CD4-positive, alpha-beta T cell treated with Interleukin-15 for 4 hours (primary cell): ENCODE results near the gene CAMTA1.

Experiments
- DNase-seq: peaks from one replicate; pipeline ENCODE4 v3.0.0-alpha.2; 2020; ENCODE audit warnings: low spot score

CAMTA1 gene

DNA sequence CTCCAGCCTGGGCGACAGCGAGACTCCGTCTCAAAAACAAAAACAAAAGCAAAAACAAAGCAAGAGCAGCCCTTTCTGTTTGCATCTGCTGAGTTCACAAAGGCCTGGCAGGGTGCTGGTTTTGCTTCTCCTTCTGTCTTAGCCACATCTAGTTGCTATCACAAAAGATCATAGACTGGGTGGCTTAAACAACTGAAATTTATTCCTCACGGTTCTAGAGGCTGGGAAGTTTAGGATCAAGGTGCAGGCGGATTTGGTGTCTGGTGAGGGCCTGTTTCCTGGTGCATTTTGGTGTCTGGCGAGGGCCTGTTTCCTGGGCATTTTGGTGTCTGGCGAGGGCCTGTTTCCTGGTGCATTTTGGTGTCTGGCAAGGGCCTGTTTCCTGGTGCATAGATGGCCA is 471.3 kb downstream of the CAMTA1 start:
- DNase-seq, result no peak

DNA sequence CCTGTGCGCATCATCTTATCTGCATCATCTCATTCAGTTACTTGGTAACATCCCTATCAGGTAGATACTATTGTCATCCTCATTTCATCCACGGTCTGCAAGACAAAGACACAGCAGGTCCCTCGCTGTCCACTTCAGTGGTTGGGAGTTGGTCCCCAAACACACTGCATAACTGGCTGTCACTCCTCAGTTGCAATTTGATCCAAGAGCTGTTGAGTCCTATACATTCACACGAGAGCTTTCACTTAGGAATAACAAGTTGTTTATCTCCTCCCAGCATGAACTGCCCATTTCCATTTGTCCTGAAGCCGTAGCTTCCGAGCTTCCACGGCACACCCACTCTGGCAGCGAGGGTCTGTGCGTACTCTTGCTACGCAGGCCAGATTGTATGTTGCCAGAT is 472.0 kb downstream of the CAMTA1 start:
- DNase-seq, result no peak

DNA sequence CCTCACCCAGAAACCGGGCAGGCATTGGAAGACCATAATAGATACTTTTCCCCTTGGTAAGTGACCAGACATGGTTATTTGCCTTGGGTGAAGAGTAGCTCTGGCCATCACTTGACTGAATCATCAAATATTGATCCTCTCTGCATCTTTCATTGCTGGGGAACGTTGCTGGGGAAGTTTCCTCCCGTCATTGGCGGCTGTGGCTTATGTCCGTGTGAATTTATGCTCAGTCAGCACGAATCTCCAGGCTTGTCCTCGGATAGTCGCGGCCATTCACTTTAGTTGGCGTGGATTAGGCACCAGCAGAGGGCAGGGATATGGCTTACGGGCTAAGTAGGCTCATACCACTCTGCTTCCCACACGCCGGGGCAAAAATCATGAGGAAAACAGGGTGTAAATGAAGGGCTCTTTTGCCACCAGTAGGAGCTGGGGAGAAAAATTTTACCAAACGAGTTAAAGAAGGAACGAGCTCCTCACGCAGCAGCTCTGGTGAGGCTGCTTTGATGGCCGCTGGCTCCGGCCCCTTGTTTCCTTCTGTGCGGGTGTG is 473.4 kb downstream of the CAMTA1 start:
- DNase-seq, result no peak

DNA sequence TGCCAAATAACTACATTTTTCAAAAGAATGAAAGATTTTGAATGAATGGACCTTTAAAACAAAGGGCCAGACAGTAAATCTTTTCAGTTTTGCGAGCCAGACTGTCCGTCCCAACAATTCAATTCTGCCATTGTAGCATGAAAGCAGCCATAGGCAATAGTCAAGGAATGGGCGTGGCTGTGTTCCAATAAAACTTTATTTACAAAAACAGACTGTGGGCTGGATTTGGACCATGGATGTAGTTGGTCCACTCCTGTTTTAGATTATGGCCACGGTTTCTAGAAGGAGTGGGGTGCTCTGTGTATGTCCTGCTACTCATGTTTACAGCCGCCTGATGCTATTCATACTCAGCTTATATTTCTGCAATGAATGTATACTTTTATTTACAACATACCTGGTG is 474.7 kb downstream of the CAMTA1 start:
- DNase-seq, result no peak

DNA sequence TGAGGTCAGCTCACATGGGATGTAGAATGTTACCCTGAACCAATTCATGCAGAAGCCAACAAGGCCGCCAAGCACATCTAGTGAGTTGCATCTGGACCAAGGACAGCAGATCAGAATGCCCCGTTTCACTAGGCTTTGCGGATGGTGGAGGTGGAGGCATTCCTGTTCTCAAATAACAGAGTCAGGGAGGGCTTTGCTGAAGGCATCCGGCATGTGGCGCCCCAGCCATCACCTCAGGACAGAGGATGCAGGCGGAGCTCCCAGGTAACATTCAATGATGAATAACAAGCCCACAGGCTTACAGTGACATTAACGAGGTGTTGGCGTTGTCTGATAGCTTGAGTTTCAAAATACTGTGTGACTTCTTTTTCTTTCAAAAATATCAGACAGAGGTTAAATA is 476.2 kb downstream of the CAMTA1 start:
- no peak for DNase-seq

DNA sequence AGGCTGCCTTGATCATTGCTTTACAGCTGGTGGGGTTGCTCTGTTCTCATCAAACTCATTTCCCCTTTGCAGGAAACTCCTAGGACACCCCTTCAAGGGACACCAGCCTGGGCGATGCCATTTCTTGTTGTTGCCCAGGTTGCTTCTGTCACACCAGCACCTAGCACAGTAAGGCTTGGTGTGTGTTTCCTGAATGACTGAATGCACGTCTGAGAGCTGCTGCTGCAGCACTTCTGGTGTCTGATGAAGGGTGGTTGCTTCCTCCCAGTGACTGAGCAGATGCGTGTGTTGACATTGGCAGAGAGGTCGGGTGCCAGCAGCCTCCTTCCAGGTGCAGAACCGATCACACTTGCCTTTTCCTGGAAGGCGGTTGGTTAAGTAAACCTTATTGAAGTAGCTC is 477.4 kb downstream of the CAMTA1 start:
- DNase-seq, result no peak

DNA sequence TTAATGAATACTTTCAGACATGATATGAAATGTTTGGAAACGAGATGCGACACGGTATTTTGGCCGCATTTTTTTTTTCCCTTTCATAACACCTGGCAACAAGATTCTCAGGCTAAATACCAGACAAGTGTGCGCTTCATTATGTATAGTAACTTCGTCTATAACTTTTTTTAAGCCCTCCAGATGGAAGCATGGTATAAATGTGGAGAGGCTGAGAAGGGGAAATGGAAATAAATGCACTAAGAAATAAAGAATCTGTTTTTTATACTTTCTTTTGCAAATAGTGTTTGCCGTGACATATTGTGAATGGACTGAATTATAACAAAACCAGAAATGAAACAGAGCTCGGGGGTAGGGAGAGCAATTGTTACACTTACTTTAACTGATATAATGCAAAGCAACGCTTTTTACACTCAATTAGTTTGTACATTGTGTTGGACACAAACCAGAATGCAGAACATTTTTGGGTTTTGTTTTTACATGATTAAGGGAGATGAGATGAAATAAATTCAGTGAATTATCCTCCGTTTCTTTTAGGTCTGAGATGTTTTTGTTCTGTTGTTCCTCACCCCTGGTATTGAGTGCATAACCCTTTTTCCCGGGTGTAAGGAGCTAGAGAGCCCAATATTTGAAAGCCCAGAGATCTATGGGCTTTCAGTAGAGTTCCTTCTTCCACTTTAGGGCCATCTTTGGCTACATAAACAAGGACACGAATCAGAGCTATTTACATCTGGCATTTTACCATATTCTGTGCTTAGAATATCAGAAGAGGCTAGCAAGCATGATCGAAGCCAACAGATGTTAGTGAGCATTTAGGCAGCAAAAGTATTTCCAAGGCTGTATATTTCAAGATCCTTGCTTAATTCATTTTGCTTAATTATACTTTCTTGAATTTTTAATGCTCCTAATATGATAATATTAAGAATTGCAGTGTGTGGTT is 478.0 kb downstream of the CAMTA1 start:
- no peak for DNase-seq

DNA sequence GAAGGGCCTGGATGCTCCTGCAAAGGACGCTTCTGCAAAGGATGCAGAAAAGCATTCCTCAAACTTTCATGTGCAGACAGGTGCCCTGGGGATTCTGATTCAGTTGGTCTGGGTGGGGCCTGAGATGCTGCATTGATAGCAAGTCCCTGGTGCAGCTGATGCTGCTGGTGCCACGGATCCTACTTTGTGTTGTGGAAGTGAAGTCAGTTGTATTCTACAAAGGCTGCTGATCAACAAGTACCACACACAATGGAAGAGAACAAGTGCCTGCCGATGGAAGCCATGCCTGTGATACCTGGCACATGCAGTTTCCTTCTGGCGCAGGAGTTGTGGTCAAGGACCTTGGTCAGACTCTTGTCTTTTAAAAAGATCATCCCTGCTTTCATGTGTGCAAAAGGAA is 478.8 kb downstream of the CAMTA1 start:
- DNase-seq, result no peak

DNA sequence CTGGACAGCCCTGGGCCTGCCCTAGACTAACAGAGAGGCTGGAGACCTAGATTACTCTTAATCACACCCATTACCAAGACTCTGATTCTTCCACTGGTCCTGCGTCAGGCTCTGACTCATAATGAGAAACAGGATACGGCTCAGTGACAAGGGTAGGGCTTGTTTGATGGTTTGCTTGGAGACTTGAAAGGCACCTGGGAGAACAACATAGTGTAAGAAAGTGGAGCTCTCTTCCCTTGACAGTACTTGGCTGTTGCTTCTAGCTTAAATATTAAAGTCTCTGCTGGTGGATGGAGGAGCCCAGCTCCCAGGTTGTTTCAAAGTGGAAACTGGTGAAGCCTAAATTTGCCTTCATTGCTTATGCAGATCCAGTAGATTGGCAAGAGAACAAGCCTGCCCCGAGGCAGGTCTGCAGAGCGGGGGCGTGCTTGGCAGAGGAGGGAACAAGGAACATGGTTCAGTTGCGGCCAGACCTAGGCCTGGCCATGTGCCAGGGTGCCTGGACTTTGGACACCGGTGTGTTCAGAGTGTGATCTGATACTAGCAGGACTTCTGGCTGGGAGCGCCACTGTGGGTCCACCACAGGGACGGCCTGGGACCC is 480.6 kb downstream of the CAMTA1 start:
- DNase-seq, result no peak

DNA sequence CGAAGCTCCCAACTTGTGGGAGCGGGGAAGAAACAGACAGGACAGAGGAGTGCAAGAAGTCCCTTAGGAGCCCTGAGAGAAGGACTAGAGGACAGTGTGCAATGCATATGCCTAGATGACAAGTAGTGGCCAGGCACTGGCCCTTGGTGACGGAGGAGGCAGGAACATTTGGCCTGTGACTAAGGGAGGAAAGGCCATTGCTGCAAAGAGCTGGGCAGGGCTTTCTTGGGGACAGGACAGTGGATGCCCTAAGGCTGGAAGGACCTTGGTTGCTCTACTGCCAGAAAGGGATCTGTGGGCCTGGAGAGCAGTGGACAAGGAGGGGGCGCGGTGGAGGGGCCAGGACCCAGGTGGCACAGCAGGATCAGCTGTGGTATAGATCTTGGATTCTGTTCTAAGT is 481.3 kb downstream of the CAMTA1 start:
- no peak for DNase-seq

DNA sequence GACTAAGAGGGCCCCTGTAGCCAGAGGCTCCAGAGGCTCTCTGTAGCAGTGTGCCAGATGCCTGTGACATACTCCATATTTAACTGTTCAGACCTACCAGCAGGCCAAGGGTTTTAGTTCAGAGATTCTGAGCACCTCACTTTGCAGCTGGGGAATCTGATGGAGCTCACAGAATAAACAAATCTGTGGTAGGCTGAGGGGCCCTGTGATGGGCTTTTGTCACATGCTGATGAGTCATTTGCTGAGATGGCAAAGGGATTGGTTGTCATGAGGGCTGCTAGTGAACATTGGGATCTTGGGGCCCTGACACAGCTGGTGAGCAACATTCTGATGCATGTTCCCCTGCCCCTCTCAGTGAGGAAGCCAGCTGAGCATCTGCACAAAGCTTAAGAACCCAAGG is 482.2 kb downstream of the CAMTA1 start:
- no peak for DNase-seq

DNA sequence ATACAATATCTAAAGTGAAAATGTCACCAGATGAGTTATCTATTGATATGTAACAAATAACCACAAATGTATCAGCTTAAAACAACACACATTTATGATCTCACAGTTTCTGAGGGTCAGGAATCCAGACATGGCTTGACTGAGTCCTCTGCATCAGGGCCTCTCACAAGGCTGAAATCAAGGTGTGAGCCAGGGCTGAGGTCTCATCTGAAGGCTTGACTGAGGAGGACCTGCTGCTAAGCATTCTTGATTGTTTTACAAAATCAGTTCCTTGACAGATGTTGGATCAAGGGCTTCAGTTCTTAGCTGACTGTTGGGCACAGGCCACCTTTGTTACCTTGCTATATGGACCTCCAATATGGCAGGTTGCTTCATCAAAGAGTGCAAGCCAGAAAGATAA is 483.7 kb downstream of the CAMTA1 start:
- no peak for DNase-seq

DNA sequence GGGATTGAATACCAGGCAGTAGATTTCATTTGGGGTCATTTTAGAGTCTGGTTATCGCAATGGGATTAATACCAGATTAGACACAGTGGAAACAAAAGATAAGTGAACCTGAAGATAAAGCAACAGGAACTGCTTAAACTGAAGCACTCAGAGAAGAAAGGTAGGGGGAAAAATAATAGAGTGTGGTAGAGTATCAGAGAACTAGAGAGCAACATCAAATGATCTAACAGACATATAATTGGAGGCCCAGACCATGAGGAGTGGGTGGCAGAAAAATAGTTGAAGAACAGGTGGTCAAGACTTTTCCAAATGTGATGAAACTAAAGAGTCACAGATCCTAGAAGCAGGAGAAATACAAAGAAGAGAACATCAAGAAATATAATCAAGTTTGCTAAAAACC is 484.3 kb downstream of the CAMTA1 start:
- DNase-seq, result no peak

DNA sequence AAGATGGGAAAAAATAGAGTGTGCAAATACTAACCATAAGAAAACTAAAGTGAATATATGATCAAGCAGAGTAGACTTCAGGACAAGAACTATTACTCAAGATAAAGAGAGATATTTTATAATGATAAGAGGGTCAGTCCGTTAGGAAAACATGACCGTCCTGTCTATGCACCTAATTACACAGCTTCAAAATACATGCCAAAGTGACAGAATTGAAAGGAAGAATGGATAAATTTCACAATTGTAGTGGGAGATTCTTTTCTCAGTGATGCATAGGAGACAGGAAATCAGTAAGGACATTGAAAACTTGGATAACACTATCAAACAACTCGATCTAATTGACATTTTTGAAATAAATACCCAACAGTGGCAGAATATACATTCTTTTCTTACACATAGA is 489.0 kb downstream of the CAMTA1 start:
- no peak for DNase-seq

DNA sequence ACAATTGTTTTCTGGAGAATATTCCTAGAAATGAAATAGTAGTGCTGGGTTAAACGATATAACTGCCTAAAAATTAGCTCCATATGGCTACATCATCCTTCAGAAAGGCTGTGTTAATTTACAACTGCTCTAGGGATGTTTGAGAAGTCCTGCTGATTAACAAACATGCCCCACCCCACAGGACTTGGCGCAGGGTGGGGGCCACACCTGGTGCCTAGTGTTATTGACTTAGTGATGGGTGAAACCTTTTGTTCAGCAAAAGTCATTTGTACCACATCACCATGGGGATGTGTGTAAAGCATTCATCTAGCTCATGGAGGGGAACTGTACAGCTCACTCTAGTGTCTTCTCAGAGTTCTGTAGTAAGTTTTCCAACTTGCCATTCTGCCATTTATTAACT is 492.8 kb downstream of the CAMTA1 start:
- no peak for DNase-seq

DNA sequence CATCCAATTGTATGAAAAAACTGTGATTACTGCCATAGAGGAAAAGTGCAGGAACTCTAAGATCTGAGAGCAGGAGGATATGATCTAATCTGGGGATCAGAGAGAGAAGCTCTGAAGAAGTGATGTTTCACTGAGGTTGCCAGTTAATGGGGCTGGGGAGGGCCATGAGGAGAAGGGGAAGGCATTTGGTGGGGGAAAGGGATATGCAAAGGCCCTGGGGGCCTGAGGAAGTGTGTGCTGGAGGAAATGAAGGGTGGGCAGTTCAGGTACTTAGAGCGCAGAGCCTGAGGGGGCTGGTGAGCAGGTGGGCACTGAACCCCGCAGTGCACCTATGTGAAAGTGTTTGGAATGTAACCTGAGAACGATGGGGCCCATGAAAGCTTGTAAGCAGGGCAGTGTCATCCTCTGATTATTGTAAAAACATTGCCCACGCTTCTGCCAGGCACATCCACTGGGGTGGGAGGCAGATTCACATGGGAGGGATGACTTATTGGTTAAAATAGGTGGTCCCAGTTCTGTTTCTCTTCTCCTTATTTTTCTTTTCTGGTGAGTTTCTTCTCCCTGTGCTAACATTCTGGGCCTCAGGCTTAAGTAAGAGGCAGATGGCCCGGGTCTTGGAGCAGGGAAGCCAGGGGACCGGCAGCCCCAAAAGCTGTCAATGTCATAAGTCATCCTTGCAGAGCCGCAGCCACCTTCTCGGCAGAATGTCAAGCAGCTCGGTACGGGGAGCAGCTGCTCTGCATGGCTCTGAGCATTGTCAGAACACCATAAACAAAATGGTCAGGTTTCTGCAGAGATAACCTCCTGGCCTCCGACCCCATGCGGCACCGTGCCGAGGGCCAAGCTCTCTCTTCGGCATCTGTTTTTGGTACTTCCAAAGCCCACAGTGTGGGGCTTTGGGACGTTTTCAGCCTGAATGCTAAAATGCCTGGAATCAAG is 493.8 kb downstream of the CAMTA1 start:
- no peak for DNase-seq

DNA sequence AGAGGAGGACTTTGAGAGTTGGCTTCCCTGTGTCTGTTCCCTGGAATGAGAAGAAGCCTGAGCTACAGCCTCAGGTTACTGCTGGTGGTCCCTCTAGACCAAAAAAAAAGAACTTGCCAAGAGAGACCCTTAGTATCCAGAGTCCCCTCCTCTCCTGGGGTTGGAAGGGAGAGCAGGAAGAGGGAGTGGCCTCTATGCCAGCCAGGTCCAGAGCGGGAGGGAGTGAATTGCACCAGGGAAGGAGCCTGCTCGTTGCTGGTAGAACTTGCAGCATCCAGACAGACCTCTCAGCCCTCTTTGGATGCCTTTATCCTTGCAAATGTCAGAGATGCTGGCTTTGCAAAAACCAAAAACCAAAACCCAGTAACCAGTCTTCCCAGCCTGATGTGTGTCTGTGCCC is 494.5 kb downstream of the CAMTA1 start:
- no peak for DNase-seq

DNA sequence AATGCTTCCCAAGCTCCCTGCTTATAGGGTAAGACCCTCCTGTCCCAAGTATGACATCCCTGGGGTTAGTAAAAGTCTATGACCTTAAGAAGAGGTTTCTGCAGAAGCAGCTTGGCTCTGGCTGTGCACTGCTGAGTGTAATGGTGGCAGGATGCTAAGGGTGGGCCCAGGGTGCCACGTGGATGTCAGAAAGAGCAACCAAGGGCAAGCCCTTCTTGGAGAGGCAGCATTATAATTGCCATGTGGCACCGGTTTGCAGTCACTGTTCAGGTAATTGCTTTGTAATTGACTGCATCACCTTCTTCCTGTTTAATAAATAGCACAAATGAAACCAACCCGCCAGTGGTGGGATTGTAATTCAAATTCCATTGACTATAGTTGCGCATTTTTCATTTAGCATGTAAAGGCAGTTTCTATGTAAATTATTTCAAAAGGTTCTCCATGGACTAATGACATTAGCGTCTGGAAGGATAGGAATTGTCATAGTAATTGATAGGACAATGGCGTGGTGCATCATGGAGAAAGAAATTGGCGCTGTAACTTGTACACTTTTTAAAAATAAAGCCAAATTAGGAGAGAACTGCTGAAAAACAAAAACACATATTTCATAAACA is 495.2 kb downstream of the CAMTA1 start:
- no peak for DNase-seq

DNA sequence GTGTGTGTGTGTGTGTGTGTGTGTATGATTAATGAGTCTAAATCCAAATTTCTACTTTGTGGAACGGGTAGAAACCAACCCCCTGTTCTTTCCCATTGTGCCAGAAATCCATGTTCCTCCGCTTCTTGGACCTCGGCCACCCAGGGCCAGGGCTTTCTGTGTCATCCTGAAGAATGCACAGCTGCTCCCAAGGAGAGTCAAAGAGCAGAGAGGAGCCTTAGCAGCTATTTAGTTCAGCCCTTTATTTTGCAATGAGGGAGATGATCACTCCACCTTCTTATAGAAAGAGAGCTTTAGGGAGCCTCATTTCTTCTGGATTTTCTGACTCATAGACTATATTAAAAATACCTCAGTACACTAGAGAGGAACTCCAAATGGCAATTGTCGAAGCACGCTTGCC is 496.6 kb downstream of the CAMTA1 start:
- DNase-seq, result no peak

DNA sequence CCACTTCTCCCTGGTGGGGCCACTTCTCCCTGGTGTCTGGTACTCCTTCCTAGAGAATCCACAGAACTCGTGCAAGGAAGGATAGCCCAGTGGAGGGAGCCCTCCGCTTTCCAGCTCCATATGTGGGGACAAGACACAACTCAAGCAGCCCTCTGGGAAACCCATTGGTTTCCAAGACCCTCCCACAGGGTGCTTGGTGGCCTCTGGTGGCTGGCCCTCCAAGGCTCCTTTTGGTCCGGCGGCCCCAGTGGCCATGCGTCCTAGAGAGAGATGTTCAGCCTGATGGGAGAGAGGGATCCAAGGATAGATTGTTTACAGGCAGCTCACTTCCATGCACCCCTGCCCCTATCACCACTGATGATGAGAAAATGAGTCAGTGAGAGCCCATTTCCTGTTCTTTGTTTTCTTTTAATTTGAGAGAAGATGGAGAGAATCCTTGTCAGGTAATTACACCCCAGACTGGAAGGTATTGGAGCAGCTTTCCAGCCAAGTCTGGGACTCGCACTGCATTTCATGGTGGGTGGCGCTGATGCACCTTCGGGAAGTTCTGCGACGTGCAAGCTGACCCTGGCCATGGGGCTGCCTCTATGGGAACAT is 499.7 kb downstream of the CAMTA1 start:
- no peak for DNase-seq

DNA sequence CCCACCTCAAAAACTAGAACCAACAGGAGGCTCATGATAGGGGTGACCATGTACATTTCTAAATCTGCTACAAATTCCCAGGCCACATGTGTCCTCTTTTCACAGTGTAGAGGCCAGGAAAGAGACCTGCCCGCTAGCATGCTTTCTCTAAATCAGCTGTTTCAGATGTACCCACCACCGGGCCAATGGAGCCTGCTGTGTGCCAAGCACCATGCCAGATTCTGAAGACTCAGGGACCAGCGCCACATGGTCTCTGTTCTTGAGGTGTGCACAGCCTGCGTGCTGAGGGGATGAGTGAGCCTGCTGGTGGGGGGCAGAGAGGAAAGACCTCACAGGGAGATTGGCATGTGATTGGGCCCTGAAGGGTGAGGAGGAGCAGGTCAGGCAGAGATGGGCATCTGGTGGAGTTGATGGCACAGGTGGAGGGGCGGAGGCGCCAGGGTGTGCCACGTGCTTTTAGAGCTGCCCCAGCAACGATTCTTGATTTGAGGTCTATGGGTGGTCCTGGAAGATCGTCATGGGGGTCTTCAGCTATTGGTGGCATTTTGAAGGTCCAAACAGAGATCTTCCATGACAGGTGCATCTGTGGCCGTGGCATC is 500.7 kb downstream of the CAMTA1 start:
- no peak for DNase-seq
